CD14-positive monocyte (primary cell): ENCODE measurements around the gene FAM89A. TPM values are rescaled to one million over a fixed set of nuclear protein-coding genes. Genes with fewer than 3 reads are reported as not detected.
"Not testable (repeated sequence)": the region's sequence is repeated elsewhere in the genome, so short reads cannot be mapped to it uniquely, and the experiment has no call there.

Experiments
- DNase-seq, 3 donors: peaks; one replicate each; pipeline ENCODE4 v3.0.0-alpha.2; 2011 to 2022
- H2AFZ ChIP-seq: 2 replicates; pipeline ENCODE4 v1.6.0; 2012; ENCODE audit warnings: mild to moderate bottlenecking, low read depth, low read length, inconsistent platforms; ENCODE audit not compliant: insufficient read depth, poor library complexity, severe bottlenecking
- H3K27ac ChIP-seq, 2 donors: 1 replicate in 1 of 2; 2 replicates in 1 of 2; pipeline ENCODE4 v1.5.1; 2012 to 2013; ENCODE audit warnings: low read length in 2 of 2, control low read depth in 1 of 2, inconsistent platforms in 1 of 2, low read depth in 1 of 2, mild to moderate bottlenecking in 1 of 2
- H3K27me3 ChIP-seq, 2 donors: one replicate each; pipeline versions ENCODE4 v1.6.0 to v1.6.1; 2011 to 2013; ENCODE audit warnings: low read length in 2 of 2; ENCODE audit not compliant: control insufficient read depth in 2 of 2, insufficient read depth in 2 of 2
- H3K36me3 ChIP-seq, 2 donors: replicated peaks in 1 of 2; 1 replicate in 1 of 2; 2 replicates in 1 of 2; pipeline versions ENCODE4 v1.5.1 to v1.6.1; 2012 to 2013; ENCODE audit warnings: low read length in 2 of 2, control low read depth in 1 of 2, inconsistent platforms in 1 of 2, mild to moderate bottlenecking in 1 of 2; ENCODE audit not compliant: insufficient read depth in 2 of 2, control insufficient read depth in 1 of 2
- H3K4me1 ChIP-seq, 2 donors: 1 replicate in 1 of 2; 2 replicates in 1 of 2; pipeline versions ENCODE4 v1.5.1 to v1.6.1; 2012 to 2013; ENCODE audit warnings: low read length in 2 of 2, control low read depth in 1 of 2, inconsistent platforms in 1 of 2, mild to moderate bottlenecking in 1 of 2, moderate library complexity in 1 of 2; ENCODE audit not compliant: insufficient read depth in 2 of 2, control insufficient read depth in 1 of 2
- H3K4me2 ChIP-seq: replicated peaks from 2 replicates; pipeline ENCODE3; 2012; ENCODE audit warnings: low read length, moderate library complexity, mild to moderate bottlenecking; ENCODE audit not compliant: poor library complexity, severe bottlenecking; ENCODE audit errors: extremely low read depth
- H3K4me3 ChIP-seq, 3 experiments: fragments of 200-600 bp in 1 of 3; sonication (generic) in 1 of 3; replicated peaks in 1 of 3; 1 replicate in 2 of 3; 2 replicates in 1 of 3; pipeline ENCODE4 v1.5.1; 2011 to 2013; ENCODE audit warnings: low read length in 3 of 3, mild to moderate bottlenecking in 3 of 3, control low read depth in 2 of 3, low read depth in 2 of 3, inconsistent platforms in 1 of 3, moderate library complexity in 1 of 3
- H3K79me2 ChIP-seq: 2 replicates; pipeline ENCODE4 v1.6.0; 2012; ENCODE audit warnings: mild to moderate bottlenecking, control low read depth, inconsistent platforms, low read length, moderate library complexity; ENCODE audit not compliant: insufficient read depth
- H3K9ac ChIP-seq: 2 replicates; pipeline ENCODE4 v1.6.0; 2017; ENCODE audit warnings: low read length, mild to moderate bottlenecking; ENCODE audit not compliant: insufficient read depth, poor library complexity, severe bottlenecking
- H3K9me3 ChIP-seq, 2 donors: replicated peaks in 1 of 2; 1 replicate in 1 of 2; 2 replicates in 1 of 2; pipeline versions ENCODE4 v1.5.1 to v1.6.1; 2012 to 2013; ENCODE audit warnings: low read length in 2 of 2, control low read depth in 1 of 2; ENCODE audit not compliant: control insufficient read depth in 1 of 2, insufficient read depth in 1 of 2
- H4K20me1 ChIP-seq: 2 replicates; pipeline ENCODE4 v1.6.0; 2012; ENCODE audit warnings: mild to moderate bottlenecking, low read length, control low read depth, moderate library complexity; ENCODE audit not compliant: insufficient read depth
- H3K27ac Mint-ChIP-seq, 7 donors: one replicate each; pipeline ENCODE4 v1.8.0; 2020; ENCODE audit warnings: mild to moderate bottlenecking in 7 of 7, mixed read lengths in 7 of 7, moderate library complexity in 6 of 7, inconsistent platforms in 2 of 7
- H3K27me3 Mint-ChIP-seq, 3 donors: one replicate each; pipeline ENCODE4 v1.8.0; 2021 to 2022; ENCODE audit warnings: low read depth in 3 of 3, mild to moderate bottlenecking in 3 of 3, mixed read lengths in 3 of 3, moderate library complexity in 3 of 3, inconsistent platforms in 1 of 3
- H3K36me3 Mint-ChIP-seq, 2 donors: one replicate each; pipeline ENCODE4 v1.8.0; 2020; ENCODE audit warnings: mixed read lengths in 2 of 2, inconsistent platforms in 1 of 2, mild to moderate bottlenecking in 1 of 2
- H3K4me1 Mint-ChIP-seq: one replicate; pipeline ENCODE4 v1.8.0; 2020; ENCODE audit warnings: mild to moderate bottlenecking, mixed read lengths
- H3K4me3 Mint-ChIP-seq, 2 donors: one replicate each; pipeline ENCODE4 v1.8.0; 2020; ENCODE audit warnings: mild to moderate bottlenecking in 2 of 2, mixed read lengths in 2 of 2, moderate library complexity in 1 of 2
- H3K9me3 Mint-ChIP-seq, 7 donors: one replicate each; pipeline ENCODE4 v1.8.0; 2020 to 2022; ENCODE audit warnings: mixed read lengths in 7 of 7, mild to moderate bottlenecking in 6 of 7, moderate library complexity in 6 of 7, inconsistent platforms in 2 of 7
- CTCF ChIP-seq: fragments of 200-600 bp; IDR thresholded peaks from one replicate; pipeline ENCODE4 v1.8.0; 2022; ENCODE audit warnings: antibody characterized with exemption, mild to moderate bottlenecking
- WGBS: methylation state at CpG from one replicate; pipeline ENCODE4 v1.1.5; 2013; ENCODE audit warnings: missing lambda C conversion rate; ENCODE audit not compliant: insufficient coverage; 5-methylcytosine and 5-hydroxymethylcytosine counted together
- intact Hi-C, 2 donors: fragments of 100-400 bp; cut with micrococcal nuclease; formaldehyde crosslinking; loops; one replicate each; pipeline versions ENCODE4 v1.15.0 to v1.15.1; 2023
- polyA plus RNA-seq, 3 donors: library from polyadenylated mRNA; depleted of rRNA in 1 of 3; unstranded in 2 of 3; stranded (reverse) in 1 of 3; fragments of 300-500 nt in 2 of 3; fragments of >200 nt in 1 of 3; fragmentation: Illumina TruSeq in 2 of 3; gene quantifications; 1 replicate in 2 of 3; 2 replicates in 1 of 3; pipeline ENCODE4 v1.2.3, GENCODE V29; 2012 to 2021

The FAM89A gene
- polyA plus RNA-seq, 3 donors, result 2.0 to 11.7 (median 4.4) TPM

GRCh38 chr1:231029841-231030240, 10.2 kb downstream of the FAM89A start:
- Mint-ChIP-seq H3K9me3 (peaks cover 0 to 2% (median 0%) of the 10 kb centered on the region in 7 donors), H3K27me3 (peaks cover 2 to 12% (median 2%) of the 10 kb centered on the region in 3 donors), H3K27ac (no peak overlapping the region), H3K4me3 (no peak overlapping the region), H3K36me3 (peaks cover 6 to 9% of the 10 kb centered on the region in 2 donors), H3K4me1 (peaks cover 26% of the 10 kb centered on the region)
- Histone ChIP-seq H3K79me2 (peaks cover 3% of the 10 kb centered on the region), H3K27ac (no peak overlapping the region), H3K27me3 (no peaks in the 10 kb centered on the region), H3K9ac (no peak overlapping the region), H3K4me2 (no peak overlapping the region), H3K4me1 (peaks cover 18 to 20% of the 10 kb centered on the region in 2 donors), H4K20me1 (no peaks in the 10 kb centered on the region), H2AFZ (no peak overlapping the region), H3K4me3 (no peak overlapping the region), H3K36me3 (no peaks in the 10 kb centered on the region), H3K9me3 (no peaks in the 10 kb centered on the region)
- DNase-seq, result no peak
- no peak for TF ChIP-seq CTCF
- WGBS, result 96% methylated on average over 5 of the region's 6 CpGs
- intact Hi-C loops, result no loop called here

- H4K20me1 ChIP-seq, H3K4me3 Mint-ChIP-seq, H3K36me3 ChIP-seq, H3K27me3 ChIP-seq, H2AFZ ChIP-seq, H3K9me3 Mint-ChIP-seq, H3K27ac Mint-ChIP-seq, H3K4me3 ChIP-seq, H3K9me3 ChIP-seq, H3K79me2 ChIP-seq, H3K27ac ChIP-seq, H3K9ac ChIP-seq, H3K4me2 ChIP-seq, intact Hi-C loops, DNase-seq, H3K36me3 Mint-ChIP-seq: not testable (repeated sequence)
- Mint-ChIP-seq H3K4me1 (peaks cover 26% of the 10 kb centered on the region), H3K27me3 (peaks cover 2 to 12% (median 2%) of the 10 kb centered on the region in 3 donors)
- 100% methylated on average over 3 of the region's 4 CpGs for WGBS
- H3K4me1 ChIP-seq, result peaks cover 18 to 20% of the 10 kb centered on the region in 2 donors
These were observed 10.8 kb downstream of the FAM89A start for GRCh38 chr1:231029247-231029646.
